Right lobe of liver (tissue), 4 donors: ENCODE data around the gene ARMC12.

Experiments
- POLR2A ChIP-seq: fragments of 450-650 bp; IDR thresholded peaks from one replicate; pipeline ENCODE4 v1.6.1; 2017; ENCODE audit warnings: antibody characterized with exemption, mild to moderate bottlenecking
- TF ChIP-seq, protein P1 (sequence below), 4 donors: fragments of 200-600 bp in 3 of 4; fragments of 450-650 bp in 1 of 4; IDR thresholded peaks; one replicate each; pipeline versions ENCODE4 v1.5.1 to v1.8.0; 2016 to 2022; ENCODE audit warnings: antibody characterized with exemption in 4 of 4, mild to moderate bottlenecking in 2 of 4
- donor health status: DM: no; HTN: no; CAD: no.
- donor health status: DM: no; HTN: no; CAD: no.
- donor health status: DM: no; HTN: yes; CAD: no.

- TF ChIP-seq, protein P1, sequence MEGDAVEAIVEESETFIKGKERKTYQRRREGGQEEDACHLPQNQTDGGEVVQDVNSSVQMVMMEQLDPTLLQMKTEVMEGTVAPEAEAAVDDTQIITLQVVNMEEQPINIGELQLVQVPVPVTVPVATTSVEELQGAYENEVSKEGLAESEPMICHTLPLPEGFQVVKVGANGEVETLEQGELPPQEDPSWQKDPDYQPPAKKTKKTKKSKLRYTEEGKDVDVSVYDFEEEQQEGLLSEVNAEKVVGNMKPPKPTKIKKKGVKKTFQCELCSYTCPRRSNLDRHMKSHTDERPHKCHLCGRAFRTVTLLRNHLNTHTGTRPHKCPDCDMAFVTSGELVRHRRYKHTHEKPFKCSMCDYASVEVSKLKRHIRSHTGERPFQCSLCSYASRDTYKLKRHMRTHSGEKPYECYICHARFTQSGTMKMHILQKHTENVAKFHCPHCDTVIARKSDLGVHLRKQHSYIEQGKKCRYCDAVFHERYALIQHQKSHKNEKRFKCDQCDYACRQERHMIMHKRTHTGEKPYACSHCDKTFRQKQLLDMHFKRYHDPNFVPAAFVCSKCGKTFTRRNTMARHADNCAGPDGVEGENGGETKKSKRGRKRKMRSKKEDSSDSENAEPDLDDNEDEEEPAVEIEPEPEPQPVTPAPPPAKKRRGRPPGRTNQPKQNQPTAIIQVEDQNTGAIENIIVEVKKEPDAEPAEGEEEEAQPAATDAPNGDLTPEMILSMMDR (IDR thresholded peaks at IDR 0.05): no peak
- peak; percentile 65 for TF ChIP-seq POLR2A
These were observed 12.8 kb upstream of the ARMC12 start for GRCh38 chr6:35724059-35724458.
